HepG2 (cell line): ENCODE results near the gene SAE1. TPM values are rescaled to one million over a fixed set of nuclear protein-coding genes. Genes with fewer than 3 reads are reported as not detected.

Experiments used
- CEBPZ ChIP-seq: IDR thresholded peaks from 2 replicates; pipeline ENCODE4 v1.6.1; 2012; ENCODE audit warnings: low read length, improper control_type of control experiment
- DMAP1 ChIP-seq: IDR thresholded peaks from 2 replicates; pipeline ENCODE4 v1.6.1; 2016
- FOXO1 ChIP-seq: sonication (generic); formaldehyde crosslinking; IDR thresholded peaks from 2 replicates; pipeline ENCODE4 v1.4.0; 2020; ENCODE audit warnings: missing genetic modification reagents
- IKZF4 ChIP-seq: sonication (generic); formaldehyde crosslinking; IDR thresholded peaks from 2 replicates; pipeline ENCODE4 v1.5.1; 2020; ENCODE audit warnings: borderline replicate concordance, mild to moderate bottlenecking, low read depth, missing genetic modification reagents; ENCODE audit errors: not compliant biosample characterization
- PBX3 ChIP-seq: sonication (generic); formaldehyde crosslinking; IDR thresholded peaks from 2 replicates; pipeline ENCODE4 v1.8.1; 2023; ENCODE audit warnings: missing genetic modification reagents, inconsistent platforms, borderline replicate concordance
- PCBP2 ChIP-seq: fragments of 200-400 bp; formaldehyde crosslinking; optimal IDR thresholded peaks from 2 replicates; pipeline ENCODE3; 2018; ENCODE audit warnings: low read length, low read depth; ENCODE audit not compliant: poor library complexity, severe bottlenecking
- REXO4 ChIP-seq: sonication (generic); formaldehyde crosslinking; IDR thresholded peaks from 2 replicates; pipeline ENCODE4 v1.8.0; 2022; ENCODE audit warnings: missing genetic modification reagents, mild to moderate bottlenecking, borderline replicate concordance
- SMC3 ChIP-seq: IDR thresholded peaks from 2 replicates; pipeline ENCODE4 v1.6.1; 2011; ENCODE audit warnings: low read length, improper control_type of control experiment
- THAP11 ChIP-seq: IDR thresholded peaks from 2 replicates; pipeline ENCODE4 v1.6.1; 2016; ENCODE audit warnings: missing biosample characterization, missing genetic modification reagents
- ZFP36L1 ChIP-seq: sonication (generic); formaldehyde crosslinking; IDR thresholded peaks from 2 replicates; pipeline ENCODE4 v1.8.0; 2022; ENCODE audit warnings: mild to moderate bottlenecking, missing genetic modification reagents, moderate library complexity
- ZNF318 ChIP-seq: sonication (generic); formaldehyde crosslinking; IDR thresholded peaks from 2 replicates; pipeline ENCODE4 v1.4.0; 2020; ENCODE audit warnings: mild to moderate bottlenecking, missing genetic modification reagents
- ZNF552 ChIP-seq: sonication (generic); formaldehyde crosslinking; IDR thresholded peaks from 2 replicates; pipeline ENCODE4 v1.9.0; 2022; ENCODE audit warnings: missing genetic modification reagents, mild to moderate bottlenecking, borderline replicate concordance
- ZNF564 ChIP-seq: sonication (generic); formaldehyde crosslinking; IDR thresholded peaks from 2 replicates; pipeline ENCODE4 v1.8.1; 2023; ENCODE audit warnings: mild to moderate bottlenecking, missing genetic modification reagents
- ZNF747 ChIP-seq: sonication (generic); formaldehyde crosslinking; IDR thresholded peaks from 2 replicates; pipeline ENCODE4 v1.8.1; 2023; ENCODE audit warnings: missing genetic modification reagents, mild to moderate bottlenecking, borderline replicate concordance
- ZNF775 ChIP-seq: sonication (generic); formaldehyde crosslinking; IDR thresholded peaks from 2 replicates; pipeline ENCODE4 v1.4.0; 2020; ENCODE audit warnings: missing genetic modification reagents, mild to moderate bottlenecking, moderate library complexity, borderline replicate concordance
- ZSCAN21 ChIP-seq: sonication (generic); formaldehyde crosslinking; IDR thresholded peaks from 2 replicates; pipeline ENCODE4 v1.8.0; 2022; ENCODE audit warnings: mild to moderate bottlenecking, missing genetic modification reagents, moderate library complexity, borderline replicate concordance
- polyA plus RNA-seq, 8 experiments: library from polyadenylated mRNA; depleted of rRNA in 3 of 8; stranded (reverse) in 7 of 8; unstranded in 1 of 8; fragments of >200 nt; fragmentation: Illumina TruSeq in 4 of 8; extraction: Trizol in 4 of 8; gene quantifications; 2 replicates each; pipeline versions ENCODE4 v1.2.1 to v1.2.3, GENCODE V29; 2011 to 2016; ENCODE audit warnings: low read depth in 4 of 8, missing spikeins in 1 of 8, mixed read lengths in 1 of 8; ENCODE audit not compliant: insufficient read depth in 1 of 8
- total RNA-seq, 5 experiments: library from RNA; depleted of rRNA; stranded (reverse); fragments of >200 nt; fragmentation: Illumina TruSeq; extraction: Trizol; gene quantifications; 2 replicates each; pipeline ENCODE4 v1.2.3, GENCODE V29; 2016; ENCODE audit warnings: low read depth in 1 of 5

Gene SAE1
- total and polyA plus RNA-seq, 2 of the 13 experiments (the other 11 are each of a cell fraction or from before 2014, with no cell fraction given): 87.6 to 197 TPM

- TF ChIP-seq ZNF552 (CRISPR knock-in tag) (no peak), PBX3 (CRISPR knock-in tag) (no peak), ZNF318 (CRISPR knock-in tag) (no peak), SMC3 (no peak), REXO4 (no peak), THAP11 (CRISPR knock-in tag) (no peak), ZNF564 (CRISPR knock-in tag) (no peak), CEBPZ (no peak), DMAP1 (CRISPR knock-in tag) (no peak), ZNF775 (CRISPR knock-in tag) (no peak), ZFP36L1 (CRISPR knock-in tag) (no peak), FOXO1 (CRISPR knock-in tag) (no peak), IKZF4 (no peak), ZSCAN21 (CRISPR knock-in tag) (0 out of 2 replicates have a peak, but pooled peaks have one; percentile 26), PCBP2 (peak; percentile 8), ZNF747 (CRISPR knock-in tag) (no peak)
Measured at GRCh38 chr19:47226426-47227351, 96.1 kb downstream of the SAE1 start (continued).
